Nephron progenitor cell (in vitro differentiated cells): ENCODE data around the gene PRRC2A.

Experiments
- DNase-seq: peaks from one replicate; pipeline ENCODE4 v3.0.0; 2021
- H3K27ac Mint-ChIP-seq: 2 replicates; pipeline ENCODE4 v1.8.0; 2021; ENCODE audit warnings: mild to moderate bottlenecking, moderate library complexity, mixed read lengths
- H3K27me3 Mint-ChIP-seq: 2 replicates; pipeline ENCODE4 v1.8.0; 2021; ENCODE audit warnings: mild to moderate bottlenecking, low read depth, mixed read lengths; ENCODE audit not compliant: poor library complexity
- H3K36me3 Mint-ChIP-seq: 2 replicates; pipeline ENCODE4 v1.8.0; 2021; ENCODE audit warnings: low read depth, mixed read lengths
- H3K4me1 Mint-ChIP-seq: 2 replicates; pipeline ENCODE4 v1.8.0; 2021; ENCODE audit warnings: mixed read lengths
- H3K4me3 Mint-ChIP-seq: 2 replicates; pipeline ENCODE4 v1.8.0; 2021; ENCODE audit warnings: mild to moderate bottlenecking, moderate library complexity, mixed read lengths
- H3K9me3 Mint-ChIP-seq: 2 replicates; pipeline ENCODE4 v1.8.0; 2021; ENCODE audit warnings: mild to moderate bottlenecking, moderate library complexity, mixed read lengths
- TF ChIP-seq, protein P1 (sequence below): fragments of 200-600 bp; sonication (generic); IDR thresholded peaks from 2 replicates; pipeline ENCODE4 v1.5.0; 2021; ENCODE audit warnings: antibody characterized with exemption

PRRC2A gene

DNA sequence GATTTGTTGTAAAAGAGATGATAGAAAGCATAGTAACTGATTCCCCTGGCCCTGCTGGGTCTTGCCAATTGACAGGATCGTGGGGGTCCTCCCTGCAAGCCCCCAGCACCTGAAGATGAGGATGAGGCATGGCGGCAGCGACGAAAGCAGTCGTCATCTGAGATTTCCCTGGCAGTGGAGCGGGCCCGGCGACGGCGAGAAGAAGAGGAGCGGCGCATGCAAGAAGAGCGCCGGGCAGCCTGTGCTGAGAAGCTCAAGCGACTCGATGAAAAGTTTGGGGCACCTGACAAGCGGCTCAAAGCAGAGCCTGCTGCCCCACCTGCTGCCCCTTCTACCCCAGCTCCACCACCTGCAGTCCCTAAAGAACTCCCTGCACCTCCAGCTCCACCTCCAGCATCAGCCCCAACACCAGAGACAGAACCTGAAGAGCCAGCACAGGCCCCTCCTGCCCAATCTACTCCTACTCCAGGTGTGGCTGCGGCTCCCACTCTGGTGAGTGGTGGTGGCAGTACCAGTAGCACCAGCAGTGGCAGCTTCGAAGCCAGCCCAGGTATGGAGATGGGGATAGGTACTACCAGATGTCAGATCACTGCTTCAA lies 7.3 kb downstream of the PRRC2A start:
- peak overlapping the region; percentile 85 for H3K27ac Mint-ChIP-seq
- H3K4me3 Mint-ChIP-seq: no peak overlapping the region
- TF ChIP-seq, protein P1, sequence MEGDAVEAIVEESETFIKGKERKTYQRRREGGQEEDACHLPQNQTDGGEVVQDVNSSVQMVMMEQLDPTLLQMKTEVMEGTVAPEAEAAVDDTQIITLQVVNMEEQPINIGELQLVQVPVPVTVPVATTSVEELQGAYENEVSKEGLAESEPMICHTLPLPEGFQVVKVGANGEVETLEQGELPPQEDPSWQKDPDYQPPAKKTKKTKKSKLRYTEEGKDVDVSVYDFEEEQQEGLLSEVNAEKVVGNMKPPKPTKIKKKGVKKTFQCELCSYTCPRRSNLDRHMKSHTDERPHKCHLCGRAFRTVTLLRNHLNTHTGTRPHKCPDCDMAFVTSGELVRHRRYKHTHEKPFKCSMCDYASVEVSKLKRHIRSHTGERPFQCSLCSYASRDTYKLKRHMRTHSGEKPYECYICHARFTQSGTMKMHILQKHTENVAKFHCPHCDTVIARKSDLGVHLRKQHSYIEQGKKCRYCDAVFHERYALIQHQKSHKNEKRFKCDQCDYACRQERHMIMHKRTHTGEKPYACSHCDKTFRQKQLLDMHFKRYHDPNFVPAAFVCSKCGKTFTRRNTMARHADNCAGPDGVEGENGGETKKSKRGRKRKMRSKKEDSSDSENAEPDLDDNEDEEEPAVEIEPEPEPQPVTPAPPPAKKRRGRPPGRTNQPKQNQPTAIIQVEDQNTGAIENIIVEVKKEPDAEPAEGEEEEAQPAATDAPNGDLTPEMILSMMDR: no peak
- peaks cover 85% of the 10 kb centered on the region for H3K36me3 Mint-ChIP-seq
- peaks cover 8% of the 10 kb centered on the region for H3K4me1 Mint-ChIP-seq
- H3K9me3 Mint-ChIP-seq: no peaks in the 10 kb centered on the region
- DNase-seq: no peak
- H3K27me3 Mint-ChIP-seq: no peaks in the 10 kb centered on the region

GRCh38 chr6:31629014-31629413 lies 8.5 kb downstream of the PRRC2A start:
- no peaks in the 10 kb centered on the region for H3K9me3 Mint-ChIP-seq
- H3K4me3 Mint-ChIP-seq: no peak overlapping the region
- peaks cover 88% of the 10 kb centered on the region for H3K36me3 Mint-ChIP-seq
- peak overlapping the region; percentile 74 for H3K27ac Mint-ChIP-seq
- no peaks in the 10 kb centered on the region for H3K27me3 Mint-ChIP-seq
- TF ChIP-seq, protein P1: no peak
- peaks cover 3% of the 10 kb centered on the region for H3K4me1 Mint-ChIP-seq
- no peak for DNase-seq

DNA sequence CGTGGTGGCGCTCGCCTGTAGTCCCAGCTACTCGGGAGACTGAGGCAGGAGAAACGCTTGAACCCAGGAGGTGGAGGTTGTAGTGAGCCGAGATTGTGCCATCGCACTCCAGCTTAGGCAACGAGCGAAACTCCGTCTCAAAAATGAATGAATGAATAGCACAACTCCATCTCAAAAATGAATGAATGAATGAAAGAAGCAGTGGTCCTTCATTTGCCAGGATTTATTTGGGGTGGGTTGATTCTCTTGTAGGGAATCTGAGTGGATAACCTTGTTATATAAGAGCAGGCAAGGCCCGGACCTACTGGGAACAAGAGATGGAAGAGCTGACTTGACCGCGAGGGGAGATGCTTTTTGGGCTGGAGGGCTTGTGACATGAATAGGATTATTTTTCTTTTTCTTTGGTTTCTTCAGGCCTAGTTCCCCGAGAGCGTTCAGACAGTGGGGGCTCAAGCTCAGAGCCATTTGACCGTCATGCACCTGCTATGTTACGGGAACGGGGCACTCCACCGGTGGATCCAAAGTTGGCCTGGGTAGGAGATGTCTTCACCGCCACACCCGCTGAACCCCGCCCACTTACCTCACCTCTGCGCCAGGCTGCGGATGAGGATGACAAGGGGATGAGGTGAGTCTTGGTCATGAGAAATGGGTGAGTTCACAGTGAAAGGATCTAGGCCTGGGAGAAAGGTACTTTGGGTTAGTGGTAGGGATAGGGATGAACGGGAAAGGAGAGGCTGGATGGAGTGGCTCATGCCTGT lies 9.8 kb downstream of the PRRC2A start:
- no peak for DNase-seq
- Mint-ChIP-seq H3K27ac (peak overlapping the region; percentile 89), H3K36me3 (peaks cover 82% of the 10 kb centered on the region), H3K27me3 (peaks cover 3% of the 10 kb centered on the region), H3K9me3 (no peaks in the 10 kb centered on the region), H3K4me3 (no peak overlapping the region), H3K4me1 (peaks cover 5% of the 10 kb centered on the region)
- TF ChIP-seq, protein P1: no peak

- Mint-ChIP-seq H3K4me1 (peaks cover 5% of the 10 kb centered on the region), H3K9me3 (no peaks in the 10 kb centered on the region), H3K36me3 (peaks cover 82% of the 10 kb centered on the region), H3K4me3 (no peak overlapping the region), H3K27ac (peak overlapping the region; percentile 89), H3K27me3 (peaks cover 3% of the 10 kb centered on the region)
- no peak for DNase-seq
- TF ChIP-seq, protein P1: no peak
These were observed 10.7 kb downstream of the PRRC2A start for GRCh38 chr6:31631209-31631608.

DNA sequence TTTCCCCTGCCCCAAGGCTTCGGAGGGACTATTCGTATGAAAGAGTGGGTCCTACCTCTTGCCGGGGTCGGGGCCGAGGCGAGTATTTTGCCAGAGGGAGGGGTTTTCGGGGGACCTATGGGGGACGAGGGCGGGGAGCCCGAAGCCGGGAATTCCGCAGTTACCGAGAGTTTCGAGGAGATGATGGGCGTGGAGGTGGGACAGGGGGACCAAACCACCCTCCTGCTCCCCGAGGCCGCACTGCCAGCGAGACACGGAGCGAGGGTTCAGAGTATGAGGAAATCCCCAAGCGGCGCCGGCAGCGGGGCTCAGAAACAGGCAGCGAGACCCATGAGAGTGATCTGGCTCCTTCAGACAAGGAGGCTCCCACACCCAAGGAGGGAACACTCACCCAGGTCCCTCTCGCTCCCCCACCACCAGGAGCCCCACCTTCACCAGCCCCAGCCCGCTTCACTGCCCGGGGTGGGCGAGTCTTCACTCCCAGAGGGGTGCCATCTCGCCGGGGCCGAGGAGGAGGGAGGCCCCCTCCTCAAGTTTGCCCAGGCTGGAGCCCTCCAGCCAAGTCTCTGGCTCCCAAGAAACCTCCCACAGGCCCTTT lies 11.3 kb downstream of the PRRC2A start:
- H3K4me3 Mint-ChIP-seq: no peak overlapping the region
- peak overlapping the region; percentile 96 for H3K27ac Mint-ChIP-seq
- peaks cover 82% of the 10 kb centered on the region for H3K36me3 Mint-ChIP-seq
- no peak for DNase-seq
- H3K9me3 Mint-ChIP-seq: no peaks in the 10 kb centered on the region
- TF ChIP-seq, protein P1: no peak
- peaks cover 3% of the 10 kb centered on the region for H3K27me3 Mint-ChIP-seq
- peaks cover 5% of the 10 kb centered on the region for H3K4me1 Mint-ChIP-seq
